Gastroesophageal sphincter (tissue), 4 donors: ENCODE results near the gene SLC44A3. TPM values are rescaled to one million over a fixed set of nuclear protein-coding genes. Genes with fewer than 3 reads are reported as not detected.

Experiments
- ATAC-seq: fragments of 150-250 bp; one replicate; pipeline ENCODE4 v1.9.1; 2016; ENCODE audit warnings: mild to moderate bottlenecking, moderate library complexity
- H3K27ac ChIP-seq, 4 donors: fragments of 200-600 bp; sonication (generic) in 3 of 4; 1 replicate in 3 of 4; 2 replicates in 1 of 4; pipeline ENCODE4 v1.5.1; 2016 to 2019
- H3K27me3 ChIP-seq: fragments of 200-600 bp; sonication (generic); one replicate; pipeline ENCODE4 v1.5.1; 2019
- H3K36me3 ChIP-seq, 2 donors: fragments of 200-600 bp; sonication (generic); one replicate each; pipeline ENCODE4 v1.5.1; 2019; ENCODE audit warnings: control low read depth in 1 of 2
- H3K4me1 ChIP-seq, 3 donors: fragments of 200-600 bp; sonication (generic); 1 replicate in 2 of 3; 2 replicates in 1 of 3; pipeline ENCODE4 v1.5.1; 2016 to 2019; ENCODE audit warnings: control low read depth in 2 of 3
- H3K4me3 ChIP-seq, 2 donors: fragments of 200-600 bp; sonication (generic); one replicate each; pipeline ENCODE4 v1.5.1; 2019; ENCODE audit warnings: mild to moderate bottlenecking in 1 of 2, moderate library complexity in 1 of 2
- H3K9me3 ChIP-seq, 3 donors: fragments of 200-600 bp; sonication (generic); one replicate each; pipeline ENCODE4 v1.5.1; 2017 to 2019; ENCODE audit warnings: control low read depth in 2 of 3
- CTCF ChIP-seq, 4 experiments: fragments of 200-600 bp in 2 of 4; fragments of 450-650 bp in 2 of 4; sonication (generic) in 1 of 4; IDR thresholded peaks; one replicate each; pipeline ENCODE4 v1.5.1; 2017 to 2019; ENCODE audit warnings: antibody characterized with exemption in 4 of 4, mild to moderate bottlenecking in 2 of 4, moderate library complexity in 2 of 4
- EP300 ChIP-seq: sonication (generic); formaldehyde crosslinking; IDR thresholded peaks from one replicate; pipeline ENCODE4 v1.6.1; 2017; ENCODE audit warnings: antibody characterized with exemption, mild to moderate bottlenecking
- POLR2A ChIP-seq, 2 donors: fragments of 450-650 bp; IDR thresholded peaks; one replicate each; pipeline ENCODE4 v1.6.1; 2017; ENCODE audit warnings: antibody characterized with exemption in 2 of 2, mild to moderate bottlenecking in 2 of 2, moderate library complexity in 1 of 2
- POLR2AphosphoS5 ChIP-seq: sonication (generic); formaldehyde crosslinking; IDR thresholded peaks from one replicate; pipeline ENCODE4 v1.6.1; 2017; ENCODE audit warnings: antibody characterized with exemption
- WGBS, 2 donors: methylation state at CpG; one replicate each; pipeline ENCODE4 v1.1.5; 2018; ENCODE audit warnings: low coverage in 1 of 2; 5-methylcytosine and 5-hydroxymethylcytosine counted together
- total RNA-seq, 4 donors: library from RNA; depleted of rRNA; stranded (reverse); fragments of >200 nt; gene quantifications; one replicate each; pipeline ENCODE4 v1.1.0, GENCODE V29; 2016

The SLC44A3 gene
- 1 to 10 TPM in 3 of 4 donors, under 1 TPM in 1; 0.47 to 3.9 (median 1.2) TPM for total RNA-seq

- TF ChIP-seq POLR2A (IDR thresholded peaks at IDR 0.05) (no peak), CTCF (IDR thresholded peaks at IDR 0.05) (peak in 1 of 4 experiments; percentile 56), POLR2AphosphoS5 (no peak), EP300 (no peak)
- peak; percentile 88 for ATAC-seq
- Histone ChIP-seq H3K27me3 (peaks cover 10% of the 10 kb centered on the region), H3K4me1 (peaks cover 0 to 21% (median 0%) of the 10 kb centered on the region in 3 donors), H3K36me3 (no peaks in the 10 kb centered on the region), H3K4me3 (peak within 1 kb of the TSS; percentile 27 to 69), H3K27ac (peak within 1 kb of the TSS in 1 of 4 donors; percentile 62), H3K9me3 (peaks cover 0 to 5% (median 0%) of the 10 kb centered on the region in 3 donors)
- WGBS, 2 donors, result 2% methylated on average over 6 of the region's 77 CpGs; no CpG with 5 or more reads in 1 of the 2 donors
Observed at GRCh38 chr1:94819945-94820746, at the start of gene SLC44A3. Gene SLC44A3, plus strand, starts transcription at chr1:94820357. Its CDS starts 95 bp downstream, at chr1:94820452.

- 87 to 100% methylated on average over 4 to 5 of the region's 5 CpGs for WGBS, 2 donors
- Histone ChIP-seq H3K9me3 (peaks cover 0 to 10% (median 0%) of the 10 kb centered on the region in 3 donors), H3K4me3 (no peak overlapping the region), H3K4me1 (no peaks in the 10 kb centered on the region), H3K27me3 (no peaks in the 10 kb centered on the region), H3K27ac (no peak overlapping the region), H3K36me3 (no peaks in the 10 kb centered on the region)
- no peak for ATAC-seq
- TF ChIP-seq POLR2A (IDR thresholded peaks at IDR 0.05), result no peak
- TF ChIP-seq CTCF (IDR thresholded peaks at IDR 0.05), result no peak
- TF ChIP-seq EP300, result no peak
- TF ChIP-seq POLR2AphosphoS5, result no peak
Observed at GRCh38 chr1:94772230-94772641, 47.9 kb upstream of the SLC44A3 start.

- H3K4me1 ChIP-seq, result no peaks in the 10 kb centered on the region
- peaks cover 0 to 10% (median 0%) of the 10 kb centered on the region in 3 donors for H3K9me3 ChIP-seq
- WGBS, 2 donors, result 94 to 95% methylated on average over 2 to 3 of the region's 3 CpGs
- H3K4me3 ChIP-seq, result no peak overlapping the region
- no peaks in the 10 kb centered on the region for H3K36me3 ChIP-seq
- no peak for ATAC-seq
- H3K27me3 ChIP-seq, result no peaks in the 10 kb centered on the region
- no peak overlapping the region for H3K27ac ChIP-seq
- TF ChIP-seq POLR2A (IDR thresholded peaks at IDR 0.05) (no peak), EP300 (no peak), CTCF (IDR thresholded peaks at IDR 0.05) (no peak), POLR2AphosphoS5 (no peak)
Observed at GRCh38 chr1:94772845-94773244, 47.3 kb upstream of the SLC44A3 start.

DNA sequence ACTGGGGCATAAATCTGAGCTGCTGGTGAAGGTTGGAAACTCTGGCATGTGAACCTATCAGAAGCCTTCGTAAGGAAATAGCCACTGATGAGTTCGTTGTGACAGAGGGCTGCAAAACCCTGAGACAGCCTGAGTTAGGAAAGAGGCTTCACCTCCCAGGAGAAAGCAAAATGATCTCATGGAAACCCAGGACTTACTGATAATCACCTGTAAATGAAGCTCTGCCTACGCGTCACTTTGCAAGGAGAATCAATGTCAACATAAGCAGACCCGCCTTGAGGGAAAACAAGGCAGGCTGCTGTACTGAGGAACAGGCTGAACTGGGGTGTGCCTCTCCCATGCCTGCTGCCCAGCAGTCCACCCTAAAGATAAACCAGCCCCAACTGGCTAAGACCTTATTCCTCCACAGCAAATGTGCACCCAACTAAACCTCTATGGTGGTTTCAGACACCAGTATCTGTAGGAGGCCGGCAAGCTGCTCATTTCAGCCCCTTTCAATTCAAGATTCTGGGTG, 46.8 kb upstream of the SLC44A3 start:
- TF ChIP-seq POLR2A (IDR thresholded peaks at IDR 0.05) (no peak), EP300 (no peak), CTCF (IDR thresholded peaks at IDR 0.05) (no peak), POLR2AphosphoS5 (no peak)
- H3K4me1 ChIP-seq, result no peaks in the 10 kb centered on the region
- ATAC-seq, result no peak
- no peak overlapping the region for H3K4me3 ChIP-seq
- WGBS, 2 donors, result 87 to 92% methylated on average over 5 to 6 of the region's 6 CpGs
- H3K27ac ChIP-seq, result no peak overlapping the region
- peaks cover 0 to 10% (median 0%) of the 10 kb centered on the region in 3 donors for H3K9me3 ChIP-seq
- no peaks in the 10 kb centered on the region for H3K36me3 ChIP-seq
- no peaks in the 10 kb centered on the region for H3K27me3 ChIP-seq
